ENCODE results near the gene LCN10.
"Not testable (repeated sequence)": the region's sequence is repeated elsewhere in the genome, so short reads cannot be mapped to it uniquely, and the experiment has no call there.

The LCN10 gene

DNA sequence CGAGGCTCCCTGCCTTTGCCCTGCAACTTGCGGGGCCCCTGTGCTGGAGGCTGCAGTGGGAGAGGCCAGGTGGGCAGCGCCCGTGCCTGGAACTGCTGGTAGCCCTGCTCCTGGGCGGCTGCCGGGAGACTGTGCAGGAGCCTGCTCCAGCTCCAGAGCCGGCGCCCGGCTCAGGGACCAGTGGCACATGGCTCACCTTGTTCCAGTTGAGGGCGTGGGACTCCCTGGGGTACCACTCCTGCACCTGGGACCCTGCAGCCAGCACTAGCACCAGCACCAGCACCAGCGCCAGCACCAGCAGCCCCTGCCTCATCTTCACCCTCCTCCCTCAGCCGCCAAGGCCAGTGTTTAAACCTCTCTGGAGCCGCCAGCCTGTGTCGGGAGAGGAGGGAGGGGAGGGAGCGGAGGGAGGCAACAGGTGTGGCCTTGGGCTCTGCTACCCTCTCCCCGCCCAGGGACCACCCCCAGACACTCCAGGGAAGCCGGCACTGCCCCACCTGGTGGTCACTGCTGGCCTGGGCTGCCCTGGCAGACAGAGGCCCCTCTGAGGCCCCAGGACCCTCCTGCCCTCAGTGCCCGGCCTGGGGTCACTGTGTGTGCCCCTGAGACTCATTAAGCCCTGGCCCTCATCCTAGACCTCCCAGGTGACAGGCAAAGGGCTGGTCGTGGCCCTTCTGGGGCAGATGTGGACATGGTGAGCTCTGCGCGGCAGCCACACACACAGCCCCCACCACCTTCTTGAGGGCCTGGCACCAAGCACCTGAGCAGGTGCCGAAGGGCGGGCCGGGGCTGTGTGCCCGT is at the start of gene LCN10:
Gene LCN10, minus strand, starts transcription at position 350 of the 801 bp plus-strand sequence. Its CDS starts 37 bp downstream, at position 313.
- no peak for DNase-seq (ENCODE audit: low spot score)

DNA sequence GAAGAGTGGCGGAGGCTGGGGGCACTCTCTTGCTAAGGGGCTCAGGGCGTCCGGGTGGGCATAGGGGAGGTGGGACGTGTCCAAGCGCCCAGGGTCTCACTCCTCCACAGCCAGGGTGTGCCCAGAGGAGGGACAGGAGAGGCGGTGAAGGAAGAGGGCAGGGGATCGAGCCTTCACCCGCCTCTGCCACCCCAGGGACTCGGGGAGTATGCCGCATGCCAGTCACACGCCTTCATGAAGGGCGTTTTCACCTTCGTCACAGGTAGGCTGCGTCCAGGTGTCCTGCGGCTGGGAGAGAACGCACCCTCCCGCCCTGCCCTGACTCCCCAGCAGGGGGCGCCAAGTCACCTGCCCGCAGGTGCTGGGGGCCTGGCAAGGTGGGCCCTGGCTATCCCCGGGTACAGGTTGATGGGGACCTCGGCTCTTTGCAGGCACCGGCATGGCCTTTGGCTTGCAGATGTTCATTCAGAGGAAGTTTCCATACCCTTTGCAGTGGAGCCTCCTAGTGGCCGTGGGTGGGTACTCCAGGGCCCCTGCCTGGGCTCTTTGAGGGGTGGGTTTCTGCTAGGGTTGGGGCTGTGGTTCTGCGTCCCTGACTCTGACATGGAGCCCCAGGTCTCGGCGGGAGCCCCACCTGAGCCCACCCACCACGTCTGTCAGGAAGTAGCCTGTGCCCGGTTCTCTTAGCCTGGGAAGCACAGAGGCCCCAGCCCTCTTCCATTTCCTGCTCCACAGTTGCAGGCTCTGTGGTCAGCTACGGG is 49.0 kb upstream of the LCN10 start:
- peak; percentile 78 for DNase-seq (ENCODE audit: low spot score)

DNA sequence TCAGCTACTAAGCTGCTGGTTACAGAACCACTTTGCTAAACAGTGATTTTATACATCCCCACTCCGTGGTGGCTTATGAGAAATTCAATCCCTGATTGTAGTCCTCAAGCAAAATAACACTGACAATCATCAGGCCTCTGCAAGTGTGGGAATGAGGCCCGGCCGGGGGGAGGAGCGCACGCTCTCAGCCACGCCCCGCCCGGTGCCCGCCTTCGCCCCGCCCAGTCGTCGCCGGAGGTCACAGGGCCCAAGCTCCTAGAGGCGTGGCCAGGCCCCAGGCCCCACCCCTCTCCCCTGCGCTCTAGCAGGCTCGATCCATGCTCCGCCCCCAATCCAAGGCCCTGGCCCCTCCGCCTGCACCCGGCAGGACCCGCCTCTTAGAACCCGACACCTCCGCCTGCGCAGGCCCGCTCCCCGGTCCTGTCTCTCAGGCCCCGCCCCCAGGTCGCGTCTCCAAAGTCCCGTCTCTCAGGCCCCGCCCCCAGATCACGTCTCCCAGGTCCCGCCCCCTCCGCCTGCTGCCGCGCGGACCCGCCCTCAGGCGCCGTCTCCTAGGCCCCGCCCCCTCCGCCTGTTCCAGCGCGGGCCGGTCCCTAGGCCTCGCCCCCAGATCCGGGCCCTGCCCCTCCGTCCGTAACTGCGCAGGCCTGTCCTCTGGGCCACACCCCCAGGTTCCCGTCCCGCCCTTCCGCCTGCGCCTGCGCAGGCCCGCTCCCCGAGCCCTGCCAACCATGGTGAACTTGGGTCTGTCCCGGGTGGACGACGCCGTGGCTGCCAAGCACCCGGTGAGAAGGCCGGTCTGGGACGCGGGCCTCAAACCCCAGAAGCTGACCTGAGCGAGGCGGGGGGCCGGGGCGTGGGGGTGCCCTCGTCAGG is 48.1 kb upstream of the LCN10 start, which contains the start of gene TMEM141:
Gene TMEM141, plus strand, starts transcription at position 705 of the 876 bp plus-strand sequence. Its CDS starts 27 bp downstream, at position 732.
- peak; percentile 99 for DNase-seq (ENCODE audit: low spot score)

DNA sequence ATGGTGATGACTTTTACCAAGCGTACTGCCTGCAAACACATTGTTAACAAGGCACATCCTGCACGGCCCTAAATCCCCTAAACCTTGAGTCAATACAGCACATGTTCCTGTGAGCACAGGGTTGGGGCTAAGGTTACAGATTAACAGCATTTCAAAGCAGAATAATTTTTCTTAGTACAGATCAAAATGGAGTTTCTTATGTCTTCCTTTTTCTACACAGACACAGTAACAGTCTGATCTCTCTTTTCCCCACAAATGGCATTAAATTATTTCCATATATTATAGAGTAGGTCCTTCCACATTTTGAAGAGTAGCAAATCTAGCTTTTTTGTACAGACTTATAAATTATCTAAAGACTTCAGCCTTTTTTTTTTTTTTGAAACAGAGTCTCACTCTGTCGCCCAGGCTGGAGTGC is 46.8 kb upstream of the LCN10 start:
- DNase-seq (ENCODE audit: low spot score), result no peak

DNA sequence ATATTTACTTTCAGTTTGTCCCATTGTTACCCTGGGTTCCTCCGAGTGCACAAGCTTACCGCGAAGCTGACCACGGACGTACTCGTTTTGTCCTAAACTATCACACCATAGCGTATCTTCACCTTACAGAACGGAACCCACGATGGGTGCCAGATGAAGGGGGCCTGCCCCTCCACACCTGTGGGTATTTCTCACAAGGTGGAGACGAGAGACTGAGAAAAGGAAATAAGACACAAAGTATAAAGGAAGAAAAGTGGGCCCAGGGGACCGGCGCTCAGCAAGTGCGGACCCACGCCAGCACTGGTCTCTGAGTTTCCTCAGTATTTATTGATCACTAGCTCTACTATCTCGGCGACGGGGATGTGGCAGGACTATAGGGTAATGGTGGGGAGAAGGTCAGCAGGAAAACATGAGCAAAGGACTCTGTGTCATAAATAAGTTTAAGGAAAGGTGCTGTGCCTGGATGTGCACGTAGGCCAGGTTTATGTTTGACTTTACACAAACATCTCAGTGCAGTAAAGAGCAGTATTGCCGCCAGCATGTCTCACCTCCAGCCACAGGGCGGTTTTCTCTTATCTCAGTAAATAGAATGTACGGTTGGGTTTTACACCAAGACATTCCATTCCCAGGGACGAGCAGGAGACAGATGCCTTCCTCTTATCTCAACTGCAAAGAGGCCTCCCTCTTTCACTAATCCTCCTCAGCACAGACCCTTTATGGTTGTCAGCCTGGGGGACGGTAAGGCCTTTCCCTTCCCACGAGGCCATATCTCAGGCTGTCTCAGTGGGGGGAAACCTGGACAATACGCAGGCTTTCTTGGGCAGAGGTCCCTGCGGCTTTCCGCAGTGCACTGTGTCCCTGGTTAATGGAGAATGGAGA is 46.1 kb upstream of the LCN10 start:
- not testable (repeated sequence) for DNase-seq (ENCODE audit: low spot score)

DNA sequence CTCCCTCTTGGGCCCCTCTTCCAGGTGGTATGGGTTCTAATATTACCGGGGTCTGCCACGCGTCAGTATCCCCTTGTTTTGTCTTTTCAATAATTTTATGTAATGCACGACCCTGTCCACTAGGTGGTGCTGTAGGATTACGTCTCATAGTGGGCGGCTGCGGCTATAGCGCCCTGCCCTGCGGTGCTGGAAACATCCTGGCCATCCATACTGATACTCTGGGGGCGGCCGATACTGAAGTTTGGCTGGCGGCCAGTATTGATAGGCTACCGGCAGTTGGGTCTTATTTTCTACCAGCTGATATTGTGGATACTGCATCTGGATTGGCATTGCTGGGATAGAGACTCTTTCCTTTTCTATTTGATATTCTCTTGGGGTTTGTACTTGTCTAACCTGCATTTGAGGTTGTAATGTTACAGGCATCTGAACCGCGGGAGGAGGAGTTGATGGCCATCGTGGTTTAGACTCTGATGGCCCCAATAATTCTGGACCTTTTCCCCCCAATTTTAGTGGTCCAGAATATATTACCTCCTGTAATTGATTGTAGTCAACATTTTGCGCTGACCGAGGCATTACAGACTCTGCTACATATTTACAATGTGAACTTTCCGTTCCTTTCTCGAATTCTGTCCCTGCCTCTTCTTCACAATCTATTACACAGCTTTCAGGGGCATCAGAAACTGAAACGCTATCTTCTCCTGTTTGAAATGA is 45.1 kb upstream of the LCN10 start:
- peak; percentile 65 for DNase-seq (ENCODE audit: low spot score)

DNA sequence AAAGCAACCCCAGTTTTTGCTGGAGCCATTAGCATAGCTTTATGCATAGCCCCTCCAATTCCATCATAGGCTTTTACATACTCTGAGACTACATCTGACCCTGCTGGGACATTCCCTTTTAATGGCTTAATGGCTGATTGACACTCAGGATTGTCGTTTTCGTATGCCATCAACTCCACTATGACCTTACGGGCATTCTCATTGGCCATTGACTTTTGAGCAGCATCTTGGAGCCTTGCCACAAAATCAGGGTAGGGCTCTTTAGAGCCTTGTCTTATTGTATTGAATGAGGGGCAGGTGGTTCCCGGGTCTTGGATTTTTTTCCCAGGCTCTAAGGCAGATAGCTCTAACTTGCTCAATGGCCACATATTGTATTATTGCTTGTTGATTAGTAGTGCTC is 44.2 kb upstream of the LCN10 start:
- DNase-seq (ENCODE audit: low spot score), result not testable (repeated sequence)

DNA sequence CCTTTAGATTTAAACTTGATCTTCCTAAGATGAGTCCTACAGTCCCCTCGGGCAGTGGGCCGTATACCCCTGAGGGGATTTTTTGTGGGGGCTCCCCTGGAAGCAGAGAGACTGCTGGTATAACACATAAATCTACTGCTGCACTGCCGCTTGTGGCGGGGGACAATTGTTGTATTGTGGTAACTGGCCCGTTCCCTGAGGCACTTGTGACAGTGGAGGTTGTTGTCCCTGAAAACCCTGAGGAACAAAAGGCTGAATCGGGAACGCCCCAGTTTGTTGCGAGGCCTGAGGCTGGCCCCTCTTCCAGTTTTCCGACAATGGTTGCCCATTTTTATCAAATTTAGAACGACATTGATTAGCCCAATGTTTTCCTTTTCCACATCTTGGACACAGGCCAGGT is 43.7 kb upstream of the LCN10 start:
- no peak for DNase-seq (ENCODE audit: low spot score)

DNA sequence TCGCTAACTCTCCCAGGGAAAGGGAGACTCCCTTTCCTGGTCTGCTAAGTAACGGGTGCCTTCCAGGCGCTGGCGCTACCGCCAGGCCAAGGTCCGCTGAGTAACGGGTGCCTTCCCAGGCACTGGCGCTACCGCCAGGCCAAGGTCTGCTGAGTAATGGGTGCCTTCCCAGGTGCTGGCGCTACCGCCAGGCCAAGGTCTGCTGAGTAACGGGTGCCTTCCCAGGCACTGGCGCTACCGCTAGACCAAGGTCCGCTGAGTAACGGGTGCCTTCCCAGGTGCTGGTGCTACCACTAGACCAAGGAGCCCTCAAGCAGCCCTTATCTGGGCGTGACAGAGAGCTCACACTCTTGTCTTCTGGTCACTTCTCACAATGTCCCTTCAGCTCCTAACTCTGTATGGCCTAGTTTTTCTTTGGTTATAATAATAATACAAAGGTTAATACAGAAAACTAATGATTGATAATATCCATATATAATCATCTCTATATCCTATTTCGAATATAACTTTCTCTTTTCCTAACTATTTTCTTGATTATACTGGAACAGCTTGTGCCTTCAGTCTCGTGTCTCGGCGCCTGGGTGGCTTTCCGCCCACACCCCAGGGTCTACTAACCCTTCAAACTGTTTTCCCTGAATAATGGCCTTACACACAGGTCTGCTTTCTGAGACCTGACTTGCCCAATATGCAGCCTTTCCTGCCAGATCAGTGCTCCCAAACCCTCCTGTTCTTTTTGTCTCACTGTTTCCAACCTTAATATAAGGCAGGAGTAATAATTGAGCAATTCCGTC is 43.0 kb upstream of the LCN10 start:
- peak; percentile 74 for DNase-seq (ENCODE audit: low spot score)

DNA sequence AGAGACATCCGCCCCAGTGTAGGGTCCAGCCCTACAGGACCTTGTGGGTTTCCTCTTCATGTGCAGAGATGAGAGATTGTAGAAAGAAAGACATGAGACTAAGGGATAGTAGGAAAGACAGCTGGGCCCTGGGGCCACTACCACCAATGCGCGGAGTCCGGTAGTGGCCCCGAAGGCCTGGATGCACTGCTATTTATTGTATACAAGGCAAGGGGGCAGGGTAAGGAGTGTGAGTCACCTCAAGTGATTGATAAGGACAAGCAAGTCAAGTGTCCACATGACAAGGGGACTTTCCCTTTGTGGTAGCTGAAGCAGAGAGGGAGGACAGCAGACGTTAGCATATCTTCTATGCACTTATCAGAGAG is 42.2 kb upstream of the LCN10 start:
- DNase-seq (ENCODE audit: low spot score), result peak; percentile 61

DNA sequence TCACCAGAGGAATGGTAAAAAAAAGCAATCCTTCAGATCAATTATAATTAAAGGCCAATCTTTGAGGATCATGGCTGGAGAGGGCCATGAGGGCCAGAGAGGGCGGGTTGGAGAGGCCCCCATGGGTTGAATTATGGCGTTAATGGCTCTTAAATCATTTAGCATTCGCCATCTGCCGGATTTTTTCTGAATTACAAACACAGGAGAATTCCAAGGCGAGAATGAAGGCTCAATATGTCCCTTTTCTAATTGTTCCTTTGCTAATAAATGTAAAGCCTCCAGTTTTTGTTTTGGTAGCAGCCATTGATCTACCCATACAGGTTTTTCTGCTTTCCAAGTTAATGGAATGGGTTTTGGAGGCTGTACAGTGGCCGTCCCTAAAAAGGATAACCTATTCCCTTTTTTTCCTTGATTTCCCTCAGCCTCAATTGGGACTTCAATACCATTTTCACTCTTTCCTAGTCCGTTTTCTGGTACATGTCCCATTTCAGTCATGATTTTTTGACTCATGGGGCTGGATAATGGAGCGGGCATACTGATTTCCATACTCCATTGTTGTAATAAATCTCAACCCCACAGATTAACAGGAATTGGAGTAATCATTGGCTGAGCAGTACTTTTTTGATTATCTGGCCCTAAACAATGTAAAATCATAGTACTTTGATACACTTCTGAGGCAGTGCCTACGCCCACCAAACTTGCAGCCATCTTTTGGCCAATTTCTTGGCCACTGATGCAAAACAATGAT is 41.7 kb upstream of the LCN10 start:
- DNase-seq (ENCODE audit: low spot score), result no peak

DNA sequence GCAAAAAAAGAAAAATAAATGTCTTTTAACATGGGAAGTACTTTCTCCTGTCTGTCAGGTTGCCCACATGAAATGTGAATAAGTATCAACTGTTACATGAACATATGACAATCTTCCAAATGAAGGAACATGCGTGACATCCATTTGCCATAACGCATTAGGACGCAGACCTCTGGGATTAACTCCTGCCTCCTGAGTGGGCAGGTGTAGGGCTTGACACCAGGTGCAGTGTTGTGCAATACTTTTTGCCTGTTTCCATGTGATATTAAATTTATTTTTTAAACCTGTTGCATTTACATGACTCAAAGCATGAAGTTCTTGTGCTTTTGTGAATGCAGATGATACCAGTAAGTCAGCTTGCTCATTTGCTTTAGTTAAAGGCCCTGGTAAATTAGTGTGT is 39.7 kb upstream of the LCN10 start:
- DNase-seq (ENCODE audit: low spot score), result no peak

DNA sequence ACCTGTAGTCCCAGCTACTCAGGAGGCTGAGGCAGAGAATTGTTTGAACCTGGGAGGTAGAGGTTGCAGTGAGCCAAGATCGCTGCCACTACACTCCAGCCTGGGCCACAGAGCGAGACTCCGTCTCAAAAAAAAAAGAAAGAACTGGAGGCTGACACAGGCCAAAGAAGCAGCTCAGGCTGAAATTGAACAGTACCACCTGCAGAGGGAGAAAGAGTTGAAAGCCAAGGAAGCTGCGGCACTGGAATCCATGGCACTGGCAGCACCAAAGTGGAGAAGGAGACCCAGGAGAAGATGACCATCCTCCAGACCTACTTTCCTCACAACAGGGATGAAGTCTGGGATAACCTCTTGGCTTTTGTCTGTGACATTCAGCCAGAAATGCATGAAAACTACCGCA is 37.1 kb upstream of the LCN10 start:
- no peak for DNase-seq (ENCODE audit: low spot score)

DNA sequence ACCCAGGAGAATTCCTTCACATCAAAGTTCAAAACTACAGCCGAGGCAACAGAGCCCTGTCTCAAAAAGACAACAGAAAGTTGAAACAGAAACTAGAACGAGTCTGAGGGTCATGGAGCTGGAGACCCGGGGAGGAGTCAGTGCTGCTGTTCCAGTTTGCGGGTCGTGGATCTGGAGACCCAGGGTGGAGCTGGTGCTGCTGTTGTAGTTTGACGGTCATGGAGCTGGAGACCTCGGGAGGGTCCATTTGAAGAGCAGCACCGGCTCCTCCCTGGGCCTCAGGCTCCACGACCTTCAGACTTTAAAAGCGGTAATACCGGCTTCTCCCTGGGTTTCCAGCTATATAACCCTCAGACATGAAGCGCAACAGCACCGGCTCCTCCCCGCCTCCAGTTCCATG is 34.6 kb upstream of the LCN10 start:
- no peak for DNase-seq (ENCODE audit: low spot score)

DNA sequence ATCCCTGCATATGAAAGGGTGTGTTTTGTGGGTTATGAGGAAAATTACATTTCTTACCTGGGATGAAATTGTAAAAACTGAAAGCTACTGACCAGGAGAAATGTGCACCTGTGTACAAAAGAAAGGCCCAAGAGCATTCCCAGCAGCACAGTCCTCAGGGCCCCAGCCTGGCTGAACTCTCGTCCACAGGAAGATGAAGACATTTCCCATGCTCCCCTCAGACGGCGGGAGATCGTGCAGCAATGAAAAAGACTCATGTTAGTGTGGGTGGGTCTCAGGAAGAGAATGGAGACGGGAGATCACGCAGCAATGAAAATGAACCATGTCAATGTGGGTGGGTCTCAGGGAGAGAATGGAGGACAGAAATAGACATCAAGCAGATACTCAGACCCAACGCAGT is 34.2 kb upstream of the LCN10 start:
- DNase-seq (ENCODE audit: low spot score), result no peak

DNA sequence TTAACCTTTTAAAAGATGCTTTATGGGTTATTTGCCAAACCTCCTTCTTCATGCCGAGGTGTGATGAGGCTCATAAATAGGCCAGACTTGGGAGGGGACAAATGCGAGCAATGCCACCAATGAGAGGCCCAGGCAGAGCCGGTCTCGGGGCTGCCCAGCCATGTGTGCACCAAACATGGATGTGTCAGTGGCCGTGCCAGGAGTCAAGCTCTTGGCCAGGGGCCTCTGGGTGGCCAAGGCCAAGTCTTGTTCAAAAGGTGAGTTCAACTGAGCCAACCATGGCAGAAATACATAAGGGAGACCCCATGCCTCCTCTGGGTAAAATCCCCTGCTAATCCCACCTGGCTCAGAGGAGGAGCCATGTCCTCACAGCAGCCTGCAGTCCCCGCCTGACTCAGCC is 32.5 kb upstream of the LCN10 start:
- no peak for DNase-seq (ENCODE audit: low spot score)

DNA sequence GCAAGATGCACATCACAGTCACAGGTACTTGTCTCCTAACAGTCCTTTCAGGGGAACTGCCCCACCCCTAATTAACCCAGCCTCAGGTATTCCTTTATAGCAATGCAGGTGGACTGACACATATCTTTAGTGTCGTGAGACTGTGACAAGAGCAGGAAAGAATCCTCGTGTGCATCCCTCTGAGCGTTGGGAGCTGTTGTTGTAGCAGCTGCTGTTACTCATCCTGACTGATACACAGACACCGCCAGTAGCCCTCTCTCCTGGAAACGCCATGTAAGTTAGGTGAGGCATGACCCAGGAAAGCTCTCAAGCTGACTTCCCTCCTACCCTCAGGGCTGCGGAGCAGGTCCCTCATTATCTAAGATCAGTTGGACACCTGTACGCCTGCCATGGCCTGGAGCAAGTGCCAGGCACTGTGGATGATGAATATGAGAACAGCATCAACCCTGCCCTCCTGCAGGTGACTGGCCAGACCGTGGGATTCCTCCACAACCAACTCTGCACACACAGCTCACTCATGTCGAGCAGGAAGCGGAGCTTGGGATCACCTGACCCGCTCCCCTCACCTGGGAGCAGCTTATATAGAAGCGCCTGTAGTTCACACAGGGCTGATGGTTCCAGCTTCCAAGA is 31.8 kb upstream of the LCN10 start:
- no peak for DNase-seq (ENCODE audit: low spot score)

DNA sequence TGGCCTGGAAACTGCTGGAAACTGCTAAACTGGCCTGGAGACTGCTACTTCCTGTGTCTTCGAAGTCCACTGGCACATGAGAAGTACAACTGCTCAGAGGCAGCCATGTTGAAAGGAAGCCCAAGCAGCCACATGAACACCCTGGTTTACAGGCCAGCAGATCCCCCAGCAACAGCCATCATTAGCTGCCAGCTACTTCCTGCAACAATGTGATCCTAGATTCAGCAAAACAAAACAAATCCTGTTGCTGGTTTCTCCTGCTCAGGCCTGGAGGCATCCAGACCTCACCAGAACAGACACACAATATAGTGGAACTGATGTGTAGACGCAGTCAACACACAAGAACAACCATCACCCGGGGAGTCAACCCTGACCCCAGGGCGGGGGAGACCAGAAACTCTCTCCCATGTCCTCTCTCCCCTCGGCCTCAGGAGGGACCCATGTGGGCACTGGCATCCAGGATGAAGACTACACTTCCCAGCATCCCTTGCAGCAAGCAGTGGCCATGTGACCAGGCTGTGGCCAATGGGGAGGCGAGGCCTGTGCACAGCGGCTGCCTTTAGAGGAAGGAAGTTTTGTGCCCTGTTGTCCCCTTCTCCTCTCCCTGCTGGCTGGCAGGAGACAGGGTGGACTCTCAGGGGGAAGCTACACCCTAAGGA is 30.8 kb upstream of the LCN10 start:
- no peak for DNase-seq (ENCODE audit: low spot score)

Measured in kidney tubule cell (primary cell).